HCT116 (cell line): Measurements from ENCODE around the gene NHP2. TPM values are rescaled to one million over a fixed set of nuclear protein-coding genes. Genes with fewer than 3 reads are reported as not detected.

Experiments used
- ATAC-seq: fragments of 200-7000 bp; cut with Tn5 transposase; 2 replicates; pipeline ENCODE4 v1.9.1; 2020; ENCODE audit warnings: mild to moderate bottlenecking, moderate library complexity
- BruUV-seq: library from RNA; stranded (reverse); fragments of 400-500 nt; replicated peaks from 2 replicates; lab custom pipeline; 2021; lab: Mats Ljungman, UMichigan
- CTCF ChIA-PET: fragments of 300-600 bp; sonication (Branson Sonifier 250); formaldehyde crosslinking; loops from one replicate; lab custom pipeline; 2021; ENCODE audit warnings: antibody characterized with exemption; lab: Charles Lee
- POLR2A ChIA-PET: fragments of 300-600, 350-600 bp; sonication (Branson Sonifier 250); formaldehyde crosslinking; loops from one replicate; lab custom pipeline; 2021; ENCODE audit warnings: antibody characterized with exemption; lab: Charles Lee
- RAD21 ChIA-PET, 2 experiments: fragments of 300-600 bp; sonication (Branson Sonifier 250); formaldehyde crosslinking; loops; one replicate each; lab custom pipeline; 2023; ENCODE audit warnings: low total read pairs in 2 of 2; ENCODE audit not compliant: uncharacterized antibody in 2 of 2, unreplicated experiment in 2 of 2, low non-redundant PET in 1 of 2; lab: Charles Lee
- DNase-seq: peaks from one replicate; pipeline ENCODE4 v3.0.0-alpha.2; 2010; ENCODE audit warnings: low read depth, low spot score
- H2AFZ ChIP-seq: fragments of 200-600 bp; shearing (Covaris generic), sonication (generic); 2 replicates; pipeline ENCODE4 v1.6.1; 2017; ENCODE audit warnings: low read depth, mixed run types, mixed read lengths, antibody characterized with exemption, low read length; ENCODE audit not compliant: poor library complexity, severe bottlenecking
- H3K27ac ChIP-seq: 2 replicates; pipeline ENCODE4 v1.5.1; 2012; ENCODE audit warnings: low read depth, low read length
- H3K27me3 ChIP-seq: fragments of 200-600 bp; sonication (generic); 2 replicates; pipeline ENCODE4 v1.6.1; 2016; ENCODE audit warnings: mixed run types, low read length, mixed read lengths; ENCODE audit not compliant: insufficient read depth
- H3K36me3 ChIP-seq, 2 experiments: fragments of 200-500 bp in 1 of 2; fragments of 200-600 bp in 1 of 2; sonication (Bioruptor generic) in 1 of 2; sonication (generic) in 1 of 2; 2 replicates each; pipeline versions ENCODE4 v1.5.1 to v1.6.1; 2014 to 2016; ENCODE audit warnings: low read length in 2 of 2, inconsistent platforms in 1 of 2, mixed read lengths in 1 of 2, mixed run types in 1 of 2; ENCODE audit not compliant: insufficient read depth in 2 of 2, control insufficient read depth in 1 of 2
- H3K4me1 ChIP-seq, 2 experiments: fragments of 200-600 bp in 1 of 2; sonication (generic) in 1 of 2; 2 replicates each; pipeline versions ENCODE4 v1.5.1 to v1.6.1; 2012 to 2017; ENCODE audit warnings: low read length in 2 of 2, inconsistent platforms in 1 of 2, mild to moderate bottlenecking in 1 of 2, mixed read lengths in 1 of 2, mixed run types in 1 of 2, moderate library complexity in 1 of 2; ENCODE audit not compliant: insufficient read depth in 2 of 2, control insufficient read depth in 1 of 2
- H3K4me2 ChIP-seq: fragments of 200-600 bp; sonication (generic); 2 replicates; pipeline ENCODE4 v1.6.1; 2017; ENCODE audit warnings: mixed run types, low read length, mixed read lengths
- H3K4me3 ChIP-seq, 2 experiments: fragments of 200-600 bp in 1 of 2; sonication (generic) in 1 of 2; replicated peaks in 1 of 2; 2 replicates each; pipeline ENCODE4 v1.5.1; 2011 to 2016; ENCODE audit warnings: low read length in 2 of 2, control low read depth in 1 of 2, low read depth in 1 of 2, mild to moderate bottlenecking in 1 of 2, mixed read lengths in 1 of 2, mixed run types in 1 of 2
- H3K79me2 ChIP-seq: fragments of 200-600 bp; sonication (generic); 2 replicates; pipeline ENCODE4 v1.6.1; 2017; ENCODE audit warnings: mild to moderate bottlenecking, mixed run types, low read length, moderate library complexity, mixed read lengths; ENCODE audit not compliant: insufficient read depth
- H3K9ac ChIP-seq: fragments of 200-600 bp; sonication (generic); 2 replicates; pipeline ENCODE4 v1.6.1; 2016; ENCODE audit warnings: low read length, mixed read lengths
- H3K9me2 ChIP-seq: fragments of 200-600 bp; sonication (generic), shearing (Covaris generic); 2 replicates; pipeline ENCODE4 v1.6.1; 2017; ENCODE audit warnings: mixed run types, mild to moderate bottlenecking, moderate library complexity; ENCODE audit not compliant: insufficient read depth
- H3K9me3 ChIP-seq, 2 experiments: fragments of 200-500 bp in 1 of 2; fragments of 200-600 bp in 1 of 2; sonication (Bioruptor generic) in 1 of 2; sonication (generic) in 1 of 2; 2 replicates each; pipeline ENCODE4 v1.6.1; 2014 to 2017; ENCODE audit warnings: low read length in 2 of 2, mixed read lengths in 2 of 2, inconsistent platforms in 1 of 2, low read depth in 1 of 2, mild to moderate bottlenecking in 1 of 2, mixed run types in 1 of 2, moderate library complexity in 1 of 2; ENCODE audit not compliant: control insufficient read depth in 1 of 2, insufficient read depth in 1 of 2
- H4K20me1 ChIP-seq: fragments of 200-600 bp; sonication (generic), shearing (Covaris generic); 2 replicates; pipeline ENCODE4 v1.6.1; 2017; ENCODE audit warnings: mixed run types, mild to moderate bottlenecking, moderate library complexity; ENCODE audit not compliant: insufficient read depth
- SP1 ChIP-seq: IDR thresholded peaks from 2 replicates; pipeline ENCODE4 v1.6.1; 2012; ENCODE audit warnings: low read depth
- TCF7L2 ChIP-seq: IDR thresholded peaks from 2 replicates; pipeline ENCODE4 v1.7.0; 2011; ENCODE audit warnings: borderline replicate concordance, inconsistent platforms; ENCODE audit not compliant: insufficient read depth, insufficient read length; ENCODE audit errors: extremely low read depth
- YY1 ChIP-seq: IDR thresholded peaks from 2 replicates; pipeline ENCODE4 v1.6.1; 2011; ENCODE audit warnings: low read length, low read depth, moderate library complexity, mild to moderate bottlenecking; ENCODE audit not compliant: insufficient replicate concordance; ENCODE audit errors: extremely low read depth
- intact Hi-C: fragments of 100-400 bp; cut with micrococcal nuclease; formaldehyde crosslinking; loops from 2 replicates; pipeline ENCODE4 v1.10.0; 2022
- total RNA-seq: library from RNA; stranded (reverse); gene quantifications from one replicate; pipeline ENCODE4 v1.2.1, GENCODE V29; 2021; ENCODE audit not compliant: unreplicated experiment
- TF ChIP-seq, protein P1 (sequence below): IDR thresholded peaks from 2 replicates; pipeline ENCODE4 v1.6.1; 2012
- TF ChIP-seq, protein P2 (sequence below), 3 experiments: fragments of 200-600 bp in 1 of 3; sonication (generic) in 1 of 3; IDR thresholded peaks in 2 of 3; conservative IDR thresholded peaks in 1 of 3; 2 replicates each; pipeline ENCODE4 v1.5.1; 2012 to 2017; ENCODE audit warnings: low read depth in 2 of 3, low read length in 2 of 3, antibody characterized with exemption in 1 of 3, borderline replicate concordance in 1 of 3, control low read depth in 1 of 3, mild to moderate bottlenecking in 1 of 3, mixed read lengths in 1 of 3, mixed run types in 1 of 3, moderate library complexity in 1 of 3; ENCODE audit not compliant: insufficient read depth in 1 of 3

Gene NHP2
- total RNA-seq, 1 experiment from 2014 or later: 260 TPM

DNA sequence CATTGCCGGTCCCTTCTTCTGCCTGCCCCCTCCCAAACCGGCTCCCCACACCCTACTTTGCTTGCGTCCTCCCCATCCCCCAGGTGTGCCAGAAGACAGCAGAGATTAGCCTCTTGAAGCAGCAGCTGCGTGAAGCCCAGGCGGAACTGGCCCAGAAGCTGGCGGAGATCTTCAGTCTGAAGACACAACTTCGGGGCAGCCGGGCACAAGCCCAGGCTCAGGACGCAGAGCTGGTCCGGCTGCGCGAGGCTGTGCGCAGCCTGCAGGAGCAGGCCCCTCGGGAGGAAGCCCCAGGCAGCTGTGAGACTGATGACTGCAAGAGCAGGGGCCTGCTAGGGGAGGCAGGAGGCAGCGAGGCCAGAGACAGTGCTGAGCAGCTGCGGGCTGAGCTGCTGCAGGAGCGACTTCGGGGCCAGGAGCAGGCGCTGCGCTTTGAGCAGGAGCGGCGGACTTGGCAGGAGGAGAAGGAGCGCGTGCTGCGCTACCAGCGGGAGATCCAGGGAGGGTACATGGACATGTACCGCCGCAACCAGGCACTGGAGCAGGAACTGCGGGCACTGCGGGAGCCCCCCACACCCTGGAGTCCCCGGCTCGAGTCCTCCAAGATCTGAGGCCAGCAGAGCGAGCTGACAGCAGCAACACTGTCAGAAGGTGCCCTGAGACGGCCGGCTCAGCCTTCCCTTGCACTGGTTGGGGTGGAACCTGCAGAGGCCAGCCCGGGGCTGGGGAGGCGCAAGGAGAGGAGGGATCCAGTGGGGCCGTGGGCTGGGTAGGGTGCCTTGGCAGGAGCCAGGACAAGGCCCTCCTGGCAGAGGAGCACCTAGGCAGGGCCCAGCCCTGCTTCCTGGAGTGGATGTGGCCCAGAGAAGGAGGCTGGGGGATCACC lies 32.1 kb downstream of the NHP2 start:
- no peaks in the 10 kb centered on the region for H3K4me1 ChIP-seq
- H3K9ac ChIP-seq: no peak overlapping the region
- RAD21 ChIA-PET: interaction anchor here in 1 of 2 experiments (0.6 kb wide), 1 partner anchor 46 kb away, joined by 10 read pairs; no protein-coding TSS in a partner anchor
- BruUV-seq: no TSS peak
- CTCF ChIA-PET: interaction anchor here (1.0 to 2.0 kb wide), 7 partner anchors 9 to 47 kb away, joined by 3 to 10 read pairs (median 4); partner anchors contain the start of gene RMND5B
- no peaks in the 10 kb centered on the region for H3K79me2 ChIP-seq
- H3K4me2 ChIP-seq: no peak overlapping the region
- no peaks in the 10 kb centered on the region for H4K20me1 ChIP-seq
- intact Hi-C loops: no loop called here
- no peak for DNase-seq
- no peaks in the 10 kb centered on the region for H3K9me2 ChIP-seq
- H3K4me3 ChIP-seq: no peak overlapping the region
- POLR2A ChIA-PET: no interaction called here
- H2AFZ ChIP-seq: no peak overlapping the region
- TF ChIP-seq, protein P1, sequence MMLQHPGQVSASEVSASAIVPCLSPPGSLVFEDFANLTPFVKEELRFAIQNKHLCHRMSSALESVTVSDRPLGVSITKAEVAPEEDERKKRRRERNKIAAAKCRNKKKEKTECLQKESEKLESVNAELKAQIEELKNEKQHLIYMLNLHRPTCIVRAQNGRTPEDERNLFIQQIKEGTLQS: no peak
- TF ChIP-seq YY1 (no peak), TCF7L2 (no peak), SP1 (no peak)
- TF ChIP-seq, protein P2, sequence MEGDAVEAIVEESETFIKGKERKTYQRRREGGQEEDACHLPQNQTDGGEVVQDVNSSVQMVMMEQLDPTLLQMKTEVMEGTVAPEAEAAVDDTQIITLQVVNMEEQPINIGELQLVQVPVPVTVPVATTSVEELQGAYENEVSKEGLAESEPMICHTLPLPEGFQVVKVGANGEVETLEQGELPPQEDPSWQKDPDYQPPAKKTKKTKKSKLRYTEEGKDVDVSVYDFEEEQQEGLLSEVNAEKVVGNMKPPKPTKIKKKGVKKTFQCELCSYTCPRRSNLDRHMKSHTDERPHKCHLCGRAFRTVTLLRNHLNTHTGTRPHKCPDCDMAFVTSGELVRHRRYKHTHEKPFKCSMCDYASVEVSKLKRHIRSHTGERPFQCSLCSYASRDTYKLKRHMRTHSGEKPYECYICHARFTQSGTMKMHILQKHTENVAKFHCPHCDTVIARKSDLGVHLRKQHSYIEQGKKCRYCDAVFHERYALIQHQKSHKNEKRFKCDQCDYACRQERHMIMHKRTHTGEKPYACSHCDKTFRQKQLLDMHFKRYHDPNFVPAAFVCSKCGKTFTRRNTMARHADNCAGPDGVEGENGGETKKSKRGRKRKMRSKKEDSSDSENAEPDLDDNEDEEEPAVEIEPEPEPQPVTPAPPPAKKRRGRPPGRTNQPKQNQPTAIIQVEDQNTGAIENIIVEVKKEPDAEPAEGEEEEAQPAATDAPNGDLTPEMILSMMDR (IDR thresholded peaks at IDR 0.05 in 2 of 3, conservative IDR thresholded peaks at IDR 0.05 in 1 of 3; ENCODE audit: borderline replicate concordance in 1 of 3, insufficient read depth in 1 of 3, low read depth in 2 of 3, low read length in 2 of 3): no peak
- TF ChIP-seq, all 23 proteins: peak for 0
- Histone ChIP-seq H3K27ac (no peak overlapping the region), H3K27me3 (no peaks in the 10 kb centered on the region), H3K36me3 (no peaks in the 10 kb centered on the region; a peak in 1 of 4 replicates), H3K9me3 (no peaks in the 10 kb centered on the region)
- no peak for ATAC-seq
